8988T (cell line): ENCODE measurements around the gene IL22.
"Not testable (repeated sequence)": the region's sequence is repeated elsewhere in the genome, so short reads cannot be mapped to it uniquely, and the experiment has no call there.

Experiments used
- DNase-seq: peaks from one replicate; pipeline ENCODE4 v3.0.0; 2011

Gene IL22

GRCh38 chr12:68225576-68226476 lies 27.6 kb downstream of the IL22 start, which contains the start of gene IL26:
Gene IL26 (minus strand): TSS chr12:68225810. CDS start chr12:68225756, 54 bp downstream.
- DNase-seq = no peak

GRCh38 chr12:68224613-68225285 lies 28.7 kb downstream of the IL22 start:
- no peak for DNase-seq

- peak; percentile 22 for DNase-seq
Measured at GRCh38 chr12:68223067-68223747, 30.2 kb downstream of the IL22 start.

GRCh38 chr12:68222326-68222725 lies 31.1 kb downstream of the IL22 start:
- DNase-seq = no peak

- DNase-seq = no peak
Measured at GRCh38 chr12:68221497-68221896, 31.9 kb downstream of the IL22 start.

- no peak for DNase-seq
Measured at GRCh38 chr12:68210875-68211274, 42.5 kb downstream of the IL22 start.

- not testable (repeated sequence) for DNase-seq
Measured at GRCh38 chr12:68209048-68209728, 44.2 kb downstream of the IL22 start.

- DNase-seq = no peak
Measured at GRCh38 chr12:68207276-68207675, 46.1 kb downstream of the IL22 start.

GRCh38 chr12:68206446-68206845 lies 47.0 kb downstream of the IL22 start:
- DNase-seq = no peak

GRCh38 chr12:68203460-68203875 lies 49.9 kb downstream of the IL22 start:
- DNase-seq = no peak

GRCh38 chr12:68200854-68201253 lies 52.5 kb downstream of the IL22 start:
- no peak for DNase-seq

GRCh38 chr12:68199127-68199526 lies 54.3 kb downstream of the IL22 start:
- DNase-seq = no peak

- no peak for DNase-seq
Measured at GRCh38 chr12:68198507-68199086, 54.8 kb downstream of the IL22 start.
